Left lung (tissue), 10 donors: ENCODE data around the gene VRTN. TPM values are rescaled to one million over a fixed set of nuclear protein-coding genes. Genes with fewer than 3 reads are reported as not detected.

Experiments used
- ATAC-seq: fragments of 200-7000 bp; cut with Tn5 transposase; one replicate; pipeline ENCODE4 v1.9.1; 2020; ENCODE audit warnings: moderate library complexity
- DNase-seq, 4 donors: peaks; one replicate each; pipeline ENCODE4 v3.0.0-alpha.2; 2013 to 2020
- H3K27ac ChIP-seq, 2 donors: fragments of 200-600 bp; sonication (generic) in 1 of 2; one replicate each; pipeline versions ENCODE4 v1.5.0 to v1.8.0; 2020 to 2021
- H3K27me3 ChIP-seq, 2 donors: fragments of 200-600 bp; sonication (generic) in 1 of 2; one replicate each; pipeline versions ENCODE4 v1.5.0 to v1.8.0; 2020 to 2021
- H3K36me3 ChIP-seq, 2 donors: fragments of 200-600 bp; sonication (generic) in 1 of 2; one replicate each; pipeline versions ENCODE4 v1.5.0 to v1.8.0; 2020 to 2021
- H3K4me1 ChIP-seq, 2 donors: fragments of 200-600 bp; one replicate each; pipeline ENCODE4 v1.8.0; 2021
- H3K4me3 ChIP-seq, 2 donors: fragments of 200-600 bp; sonication (generic) in 1 of 2; one replicate each; pipeline versions ENCODE4 v1.5.0 to v1.8.0; 2020 to 2021; ENCODE audit warnings: mild to moderate bottlenecking in 1 of 2
- H3K9me3 ChIP-seq, 2 donors: fragments of 200-600 bp; sonication (generic) in 1 of 2; one replicate each; pipeline versions ENCODE4 v1.5.0 to v1.8.0; 2020 to 2021
- intact Hi-C, 2 donors: fragments of 100-400 bp; cut with DNase I; formaldehyde crosslinking; loops; one replicate each; pipeline versions ENCODE4 v1.11.2 to v1.14.2; 2022
- polyA plus RNA-seq, 6 donors: library from polyadenylated mRNA; unstranded; fragments of 120-200 nt; gene quantifications; one replicate each; pipeline ENCODE4 v1.2.1, GENCODE V29; 2013; ENCODE audit not compliant: insufficient read length in 6 of 6
- total RNA-seq, 2 donors: library from RNA; stranded (reverse); fragmentation: NEBNext Ultra II Directional; extraction: Animal tissue kit (Norgen Biotek cat#: 25700); gene quantifications; one replicate each; pipeline ENCODE4 v1.2.1, GENCODE V29; 2021
- TF ChIP-seq, protein P1 (sequence below), 2 donors: fragments of 200-600 bp; sonication (generic) in 1 of 2; IDR thresholded peaks; one replicate each; pipeline versions ENCODE4 v1.5.0 to v1.8.0; 2021; ENCODE audit warnings: antibody characterized with exemption in 2 of 2
- donor health status: DM: no; HTN: yes; CAD: no.
- donor health status: DM: no; HTN: no; CAD: no.

Gene VRTN
- total and polyA plus RNA-seq, 8 donors: 0.04 TPM; not detected in 7

DNA sequence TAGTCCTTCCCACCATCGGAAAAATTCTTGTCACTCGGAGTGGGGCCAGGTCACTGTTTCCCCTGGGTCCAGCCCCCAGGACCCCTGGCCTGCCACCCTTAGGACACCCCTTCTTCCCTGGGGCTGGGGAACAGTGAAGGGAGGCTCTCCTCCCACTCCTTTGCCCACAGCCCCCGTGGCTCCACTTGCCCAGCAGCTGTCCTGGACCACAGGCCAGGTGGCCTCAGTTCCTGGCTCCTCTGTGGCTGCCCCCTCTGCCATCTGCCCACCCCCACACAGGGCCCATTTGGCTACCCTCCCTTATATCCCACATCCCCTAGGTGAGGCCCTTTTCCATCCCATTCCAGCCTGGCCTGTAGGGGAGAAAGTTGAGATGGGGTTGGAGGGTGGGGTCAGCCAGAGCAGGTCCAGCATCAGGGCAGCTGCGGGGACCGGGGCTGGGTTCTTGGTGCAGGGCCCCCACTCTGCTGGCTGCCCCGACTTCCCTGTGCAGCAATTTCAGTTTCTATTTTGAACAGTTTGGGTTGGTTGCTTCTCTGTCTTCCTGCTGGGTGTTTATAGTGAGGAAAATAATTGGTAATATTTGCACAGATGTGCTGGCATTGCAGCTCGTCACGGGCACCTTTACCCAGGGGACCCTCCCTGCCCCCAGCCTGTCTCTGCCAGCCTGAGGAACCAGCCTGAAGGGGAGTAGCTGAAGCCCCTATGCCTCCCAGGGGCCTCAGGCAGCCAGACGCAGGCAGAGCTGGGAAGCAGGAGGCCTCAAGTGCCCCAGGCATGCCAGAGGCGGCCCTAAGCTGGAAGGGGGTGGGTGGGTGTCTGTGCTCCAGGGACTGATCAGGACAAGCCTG, 54.4 kb downstream of the VRTN start:
- no peak for ATAC-seq

GRCh38 chr14:74403619-74404417, 55.5 kb downstream of the VRTN start:
- Histone ChIP-seq H3K27ac (no peak overlapping the region), H3K9me3 (no peaks in the 10 kb centered on the region), H3K27me3 (no peaks in the 10 kb centered on the region), H3K4me1 (peaks cover 11 to 24% of the 10 kb centered on the region in 2 donors), H3K36me3 (no peaks in the 10 kb centered on the region), H3K4me3 (no peak overlapping the region)
- no peak for ATAC-seq
- DNase-seq: no peak
- TF ChIP-seq, protein P1, sequence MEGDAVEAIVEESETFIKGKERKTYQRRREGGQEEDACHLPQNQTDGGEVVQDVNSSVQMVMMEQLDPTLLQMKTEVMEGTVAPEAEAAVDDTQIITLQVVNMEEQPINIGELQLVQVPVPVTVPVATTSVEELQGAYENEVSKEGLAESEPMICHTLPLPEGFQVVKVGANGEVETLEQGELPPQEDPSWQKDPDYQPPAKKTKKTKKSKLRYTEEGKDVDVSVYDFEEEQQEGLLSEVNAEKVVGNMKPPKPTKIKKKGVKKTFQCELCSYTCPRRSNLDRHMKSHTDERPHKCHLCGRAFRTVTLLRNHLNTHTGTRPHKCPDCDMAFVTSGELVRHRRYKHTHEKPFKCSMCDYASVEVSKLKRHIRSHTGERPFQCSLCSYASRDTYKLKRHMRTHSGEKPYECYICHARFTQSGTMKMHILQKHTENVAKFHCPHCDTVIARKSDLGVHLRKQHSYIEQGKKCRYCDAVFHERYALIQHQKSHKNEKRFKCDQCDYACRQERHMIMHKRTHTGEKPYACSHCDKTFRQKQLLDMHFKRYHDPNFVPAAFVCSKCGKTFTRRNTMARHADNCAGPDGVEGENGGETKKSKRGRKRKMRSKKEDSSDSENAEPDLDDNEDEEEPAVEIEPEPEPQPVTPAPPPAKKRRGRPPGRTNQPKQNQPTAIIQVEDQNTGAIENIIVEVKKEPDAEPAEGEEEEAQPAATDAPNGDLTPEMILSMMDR (IDR thresholded peaks at IDR 0.05): no peak
- intact Hi-C loops: no loop called here

More for the DNA sequence above, 54.4 kb downstream of the VRTN start:
- Histone ChIP-seq H3K27ac (no peak overlapping the region), H3K4me3 (no peak overlapping the region), H3K4me1 (peaks cover 11 to 24% of the 10 kb centered on the region in 2 donors), H3K27me3 (no peaks in the 10 kb centered on the region), H3K36me3 (no peaks in the 10 kb centered on the region), H3K9me3 (no peaks in the 10 kb centered on the region)
- TF ChIP-seq, protein P1 (IDR thresholded peaks at IDR 0.05): no peak
- intact Hi-C loops: no loop called here
- no peak for DNase-seq

- ATAC-seq: no peak
- no peak for DNase-seq
- H3K27ac ChIP-seq: no peak overlapping the region
These were observed 56.2 kb downstream of the VRTN start for GRCh38 chr14:74404435-74404834.

GRCh38 chr14:74405663-74406062, 57.4 kb downstream of the VRTN start:
- Histone ChIP-seq H3K4me3 (no peak overlapping the region), H3K27ac (no peak overlapping the region), H3K4me1 (peaks cover 11 to 24% of the 10 kb centered on the region in 2 donors), H3K36me3 (no peaks in the 10 kb centered on the region), H3K27me3 (no peaks in the 10 kb centered on the region), H3K9me3 (no peaks in the 10 kb centered on the region)
- DNase-seq (no peak), ATAC-seq (no peak)
- TF ChIP-seq, protein P1 (IDR thresholded peaks at IDR 0.05): no peak
- intact Hi-C loops: no loop called here

More at GRCh38 chr14:74404435-74404834, 56.2 kb downstream of the VRTN start:
- H3K4me3 ChIP-seq: no peak overlapping the region
- peaks cover 11 to 24% of the 10 kb centered on the region in 2 donors for H3K4me1 ChIP-seq
- H3K36me3 ChIP-seq: no peaks in the 10 kb centered on the region
- intact Hi-C loops: no loop called here
- no peaks in the 10 kb centered on the region for H3K9me3 ChIP-seq
- TF ChIP-seq, protein P1 (IDR thresholded peaks at IDR 0.05): no peak
- H3K27me3 ChIP-seq: no peaks in the 10 kb centered on the region
